ENCODE results near the gene SND1. TPM values are rescaled to one million over a fixed set of nuclear protein-coding genes. Genes with fewer than 3 reads are reported as not detected.

SND1 gene
- polyA plus RNA-seq, 4 donors, result 47.2 to 148 (median 92.2) TPM

DNA sequence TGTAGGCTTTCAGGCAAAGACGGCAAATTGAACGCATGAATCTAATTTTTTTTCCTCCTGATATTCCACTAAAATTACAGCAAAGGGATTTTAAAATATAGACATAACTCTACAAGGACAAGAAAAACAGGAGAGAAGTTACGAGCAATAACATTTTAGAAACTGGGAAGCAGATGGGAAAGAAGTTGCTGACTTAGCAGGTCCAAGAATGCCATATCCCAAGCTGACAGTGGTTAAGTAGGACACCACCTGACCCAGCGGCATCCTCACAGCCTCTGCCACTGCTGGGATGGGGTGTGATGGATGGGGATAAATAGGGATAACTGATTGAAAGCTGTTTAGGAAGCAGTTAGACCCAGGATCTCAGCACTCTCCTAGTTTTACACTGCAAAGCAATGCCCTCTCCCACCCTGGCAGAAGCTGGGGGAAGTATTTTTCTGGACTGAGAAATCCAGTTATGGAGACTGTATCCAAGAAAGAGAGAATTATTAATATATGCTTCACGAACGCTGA, 489.7 kb downstream of the SND1 start:
- no peaks in the 10 kb centered on the region for H3K36me3 ChIP-seq (ENCODE audit: control insufficient read depth in 3 of 3, insufficient read depth in 2 of 3, low read depth in 1 of 3, low read length in 3 of 3)
- no peak overlapping the region for H3K4me3 ChIP-seq (ENCODE audit: low read depth in 1 of 3, low read length in 3 of 3)
- FAIRE-seq (no peak), DNase-seq (no peak)
- WGBS, 3 donors, result 90 to 92% (median 91%) methylated on average over 6 of the region's 6 CpGs
- H3K9me3 ChIP-seq (ENCODE audit: control insufficient read depth in 2 of 2, insufficient read depth in 1 of 2, low read depth in 1 of 2, low read length in 1 of 2), result peaks cover 0 to 14% of the 10 kb centered on the region in 2 donors
- no peak overlapping the region for H3K27ac ChIP-seq (ENCODE audit: low read depth in 1 of 3, low read length in 2 of 3)
- no peaks in the 10 kb centered on the region for H3K4me1 ChIP-seq (ENCODE audit: control insufficient read depth in 3 of 3, insufficient read depth in 2 of 3, low read depth in 1 of 3, low read length in 2 of 3)
- peaks cover 0 to 37% (median 9%) of the 10 kb centered on the region in 3 donors for H3K27me3 ChIP-seq (ENCODE audit: control insufficient read depth in 3 of 3, insufficient read depth in 3 of 3, low read length in 3 of 3)

Other genes starting within 250 kb of the SND1 start
- 10 to 100 TPM in 1 of 4 donors, 1 to 10 TPM in 3; 7.0 to 14.3 (median 9.7) TPM for gene GCC1, start 66.6 kb upstream of the SND1 start, polyA plus RNA-seq
- 100 to 1,000 TPM; 205 to 249 (median 223) TPM for gene ARF5, start 63.8 kb upstream of the SND1 start, polyA plus RNA-seq
- gene FSCN3, start 58.5 kb upstream of the SND1 start, polyA plus RNA-seq, result under 1 TPM in 2 of 4 donors, not detected in 2; 0.09 to 0.44 TPM
- gene PAX4, start 34.1 kb upstream of the SND1 start, polyA plus RNA-seq, result 1 to 10 TPM in 1 of 4 donors, under 1 TPM in 2, not detected in 1; 0.31 to 4.9 (median 0.81) TPM